HT-29 (cell line): ENCODE data around the gene ITGB8. TPM values are rescaled to one million over a fixed set of nuclear protein-coding genes. Genes with fewer than 3 reads are reported as not detected.

Experiments used
- DNase-seq: peaks from one replicate; pipeline ENCODE4 v3.0.0-alpha.2; 2015; ENCODE audit warnings: low spot score
- total RNA-seq: library from RNA; depleted of rRNA; stranded (reverse); fragments of >200 nt; shearing (Covaris generic); gene quantifications from 2 replicates; pipeline ENCODE4 v1.2.3, GENCODE V29; 2014

Gene ITGB8
- total RNA-seq, 1 experiment from 2014 or later: 25.4 TPM

DNA sequence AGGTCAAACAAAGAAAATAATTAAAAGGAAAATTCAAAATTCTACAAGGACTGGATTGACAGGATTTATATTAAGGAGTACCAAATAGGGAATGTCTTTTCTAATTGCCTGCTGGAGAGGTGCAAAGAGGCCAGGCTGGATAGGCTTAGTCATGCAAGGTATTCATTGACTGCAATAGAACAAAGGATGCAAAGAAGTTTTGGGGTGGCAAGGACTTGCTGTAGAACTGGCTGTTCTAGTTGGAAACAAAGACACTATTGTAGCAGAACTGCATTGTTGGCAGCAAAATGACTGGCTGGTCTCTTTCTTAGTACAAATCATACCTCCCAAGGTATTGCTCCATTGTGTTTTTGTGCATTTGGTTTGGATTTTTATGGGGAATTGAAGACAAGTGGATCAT lies 10.1 kb downstream of the ITGB8 start:
- DNase-seq: peak; percentile 88

DNA sequence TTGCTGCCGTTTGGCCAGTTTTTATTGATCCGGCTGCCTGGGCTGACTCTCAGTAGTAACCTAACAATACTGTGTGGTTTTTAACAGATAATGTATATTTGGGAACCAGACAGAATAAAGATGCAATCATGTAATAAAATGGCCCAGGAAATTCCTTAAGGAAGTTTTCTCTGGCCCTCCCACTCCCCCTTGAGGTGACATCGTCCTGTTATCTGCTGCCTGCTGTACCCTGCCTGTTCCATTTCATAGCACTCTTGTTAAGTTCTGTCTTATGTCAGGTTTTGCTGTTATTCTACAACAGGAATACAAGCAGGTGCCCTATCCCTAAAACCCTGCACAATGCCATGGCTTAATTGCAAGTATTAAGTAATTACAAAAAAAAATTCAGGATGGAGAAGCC lies 12.5 kb downstream of the ITGB8 start:
- DNase-seq: peak; percentile 28

GRCh38 chr7:20343941-20344340 lies 13.2 kb downstream of the ITGB8 start:
- no peak for DNase-seq

GRCh38 chr7:20344396-20344795 lies 13.7 kb downstream of the ITGB8 start:
- DNase-seq: no peak

- DNase-seq: no peak
Measured at GRCh38 chr7:20346577-20346976, 15.9 kb downstream of the ITGB8 start.

DNA sequence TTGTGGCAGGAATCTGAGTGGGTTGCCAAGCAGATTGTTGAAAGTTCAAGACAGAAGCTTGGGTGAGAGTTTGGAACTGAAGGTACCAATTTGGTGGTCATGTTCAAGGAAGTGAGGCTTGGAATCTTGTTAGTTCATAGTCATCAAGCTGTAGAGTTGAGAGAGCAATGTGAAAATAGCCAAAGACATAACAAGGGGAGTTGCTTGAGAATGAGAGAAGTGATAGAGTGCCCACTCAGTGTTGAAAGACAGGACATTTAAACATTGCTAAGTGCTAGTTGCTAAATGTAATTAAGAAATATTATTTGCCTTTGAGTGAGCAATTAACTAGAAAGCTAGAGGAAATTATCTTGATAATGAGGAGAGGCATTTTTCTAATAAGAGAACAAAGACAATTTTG lies 17.0 kb downstream of the ITGB8 start:
- DNase-seq: no peak

GRCh38 chr7:20348125-20348807 lies 17.6 kb downstream of the ITGB8 start:
- no peak for DNase-seq

DNA sequence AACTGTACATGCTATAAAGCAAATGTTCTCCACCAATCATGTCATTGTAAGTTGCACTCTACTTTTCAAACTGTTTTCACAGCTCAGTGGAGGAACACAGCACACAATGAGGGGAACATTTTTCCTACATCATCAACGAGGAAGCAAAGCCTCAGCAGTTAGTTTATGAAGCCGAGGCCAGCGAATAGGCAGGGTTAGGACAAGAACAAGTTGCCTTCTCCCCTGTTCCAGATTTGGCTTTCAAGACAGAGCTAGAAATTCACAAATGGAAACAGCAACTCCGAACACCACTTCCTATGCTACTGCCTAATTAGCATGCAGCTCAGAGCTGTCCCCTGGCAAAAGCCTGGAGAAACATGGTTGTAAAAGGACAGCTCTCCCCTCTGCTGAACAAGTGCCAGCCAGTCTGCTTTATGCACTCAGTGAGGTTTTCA lies 19.8 kb downstream of the ITGB8 start:
- DNase-seq: peak; percentile 32

- peak; percentile 53 for DNase-seq
Measured at GRCh38 chr7:20350996-20351692, 20.4 kb downstream of the ITGB8 start.

DNA sequence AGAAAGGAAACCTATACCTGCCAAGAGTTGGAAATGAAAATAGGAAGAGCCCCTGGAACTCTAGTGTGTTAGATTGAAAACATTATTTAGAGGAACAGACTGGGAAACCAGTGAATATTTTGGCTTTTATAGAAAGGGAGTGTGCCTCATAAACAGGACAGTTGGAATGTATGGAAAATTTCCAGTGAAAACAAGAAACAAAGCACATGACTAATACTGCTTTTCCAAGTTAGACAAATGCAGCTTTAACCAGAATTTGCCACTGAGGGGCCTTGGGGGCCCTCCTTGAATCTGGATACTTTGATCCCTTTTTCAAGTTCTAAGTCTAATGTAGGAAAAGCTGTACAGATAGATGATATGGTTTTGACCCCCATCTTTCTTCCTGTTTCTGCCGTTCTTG lies 21.2 kb downstream of the ITGB8 start:
- DNase-seq: peak; percentile 33

DNA sequence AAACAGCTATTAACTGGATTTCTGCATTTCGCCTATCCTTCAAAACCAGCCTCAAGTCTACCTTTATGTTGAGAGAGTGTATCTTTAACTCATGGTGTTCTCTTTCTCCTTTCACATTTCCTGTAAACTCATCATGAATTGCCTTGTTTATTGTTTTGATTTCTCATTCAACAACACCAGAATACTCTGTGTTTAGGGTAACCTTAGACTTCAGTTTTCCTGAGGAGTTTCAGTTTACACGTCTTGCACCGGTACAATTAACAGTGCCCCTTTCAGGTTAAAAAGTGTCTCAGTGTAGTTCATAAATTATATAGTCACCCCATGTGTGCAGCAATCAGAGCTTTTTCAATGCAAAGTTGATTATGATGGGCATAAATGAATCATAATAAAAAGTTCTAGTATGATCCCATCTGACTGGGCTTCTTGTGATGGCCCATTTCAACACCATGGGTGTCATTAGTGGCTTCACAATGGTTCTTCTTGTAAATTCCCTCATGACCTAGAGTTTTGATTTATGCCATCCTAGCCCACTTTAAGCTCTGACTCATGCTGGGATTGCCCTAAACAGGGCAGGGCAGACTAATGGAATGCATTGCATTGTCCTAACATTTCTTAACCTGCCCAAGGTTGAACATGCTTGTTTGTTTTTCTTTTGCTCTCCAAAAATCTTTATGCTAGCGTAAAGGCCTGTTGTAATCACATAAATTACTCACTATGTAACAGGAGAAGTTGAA lies 22.0 kb downstream of the ITGB8 start:
- DNase-seq: peak; percentile 88

DNA sequence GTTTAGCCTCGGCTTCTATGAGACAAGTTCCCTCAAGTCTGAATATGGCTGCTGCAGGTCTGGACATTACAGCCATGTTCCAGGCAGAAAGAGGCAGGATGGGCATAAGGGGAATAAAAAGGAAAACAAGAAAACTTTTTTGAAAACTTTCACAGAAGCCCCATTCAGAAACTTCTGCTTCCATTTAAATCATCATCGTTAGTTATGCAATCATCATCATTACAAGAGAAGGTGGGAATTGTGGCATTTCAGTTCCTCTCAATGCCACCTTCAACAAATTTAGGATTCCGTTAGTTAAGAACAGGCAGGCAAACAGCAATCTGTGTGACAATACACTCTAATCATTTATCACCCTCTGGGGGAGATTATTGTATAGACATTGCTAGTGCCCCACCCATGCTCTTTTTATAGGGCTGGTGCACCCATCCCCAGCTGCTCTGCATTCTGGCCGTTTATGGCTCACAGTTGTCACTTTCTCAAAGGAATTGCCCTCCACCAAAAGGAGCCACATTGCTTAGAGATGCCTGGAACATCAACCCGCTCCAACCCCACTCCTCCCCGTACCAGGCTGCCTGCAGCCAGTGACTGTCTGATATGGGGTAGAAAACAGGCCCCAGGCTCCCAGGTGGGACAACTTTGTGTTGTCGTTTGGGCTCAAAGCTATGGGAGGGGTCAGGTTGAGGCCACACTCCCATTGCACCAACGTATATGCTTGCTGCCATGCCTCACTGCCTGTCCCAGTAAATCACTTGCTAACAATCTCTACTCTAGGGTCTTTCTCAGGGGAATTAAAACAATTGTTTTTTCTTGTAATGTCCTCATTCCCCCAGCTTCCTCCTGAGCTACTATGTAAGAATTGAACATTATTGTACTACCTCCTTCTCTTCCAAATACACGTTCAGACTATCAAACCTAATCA lies 24.2 kb downstream of the ITGB8 start:
- DNase-seq: no peak

- no peak for DNase-seq
Measured at GRCh38 chr7:20358106-20358505, 27.4 kb downstream of the ITGB8 start.

- no peak for DNase-seq
Measured at GRCh38 chr7:20358762-20359282, 28.1 kb downstream of the ITGB8 start.

DNA sequence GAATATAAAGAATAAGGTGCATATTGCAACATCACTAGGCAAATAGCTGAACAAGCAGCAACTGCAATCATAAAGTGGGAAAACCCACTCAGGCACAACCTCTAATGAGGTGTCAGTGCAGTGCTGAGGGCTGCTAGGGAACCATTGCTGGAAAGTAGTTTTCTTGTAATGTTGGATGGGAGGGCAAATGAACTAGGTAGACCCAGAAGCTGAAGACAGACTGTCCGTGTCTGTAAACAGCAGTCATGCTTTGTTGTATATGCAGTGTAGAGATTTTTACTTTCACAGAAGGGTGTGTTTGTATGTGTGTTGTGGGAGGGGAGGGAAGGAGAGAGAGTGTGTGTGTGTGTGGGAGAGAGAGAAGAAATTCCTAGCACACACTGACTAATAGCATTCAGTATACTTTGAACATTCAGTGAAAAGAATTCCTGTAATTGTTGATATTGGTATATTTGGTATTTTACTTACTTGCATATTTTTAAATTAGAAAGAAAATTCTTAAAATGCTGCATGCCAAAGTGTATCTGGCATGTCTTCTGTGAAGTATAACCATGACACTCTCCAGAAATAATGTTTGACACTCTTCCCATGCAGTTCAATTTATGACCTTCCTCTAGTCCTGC lies 28.8 kb downstream of the ITGB8 start:
- DNase-seq: no peak

DNA sequence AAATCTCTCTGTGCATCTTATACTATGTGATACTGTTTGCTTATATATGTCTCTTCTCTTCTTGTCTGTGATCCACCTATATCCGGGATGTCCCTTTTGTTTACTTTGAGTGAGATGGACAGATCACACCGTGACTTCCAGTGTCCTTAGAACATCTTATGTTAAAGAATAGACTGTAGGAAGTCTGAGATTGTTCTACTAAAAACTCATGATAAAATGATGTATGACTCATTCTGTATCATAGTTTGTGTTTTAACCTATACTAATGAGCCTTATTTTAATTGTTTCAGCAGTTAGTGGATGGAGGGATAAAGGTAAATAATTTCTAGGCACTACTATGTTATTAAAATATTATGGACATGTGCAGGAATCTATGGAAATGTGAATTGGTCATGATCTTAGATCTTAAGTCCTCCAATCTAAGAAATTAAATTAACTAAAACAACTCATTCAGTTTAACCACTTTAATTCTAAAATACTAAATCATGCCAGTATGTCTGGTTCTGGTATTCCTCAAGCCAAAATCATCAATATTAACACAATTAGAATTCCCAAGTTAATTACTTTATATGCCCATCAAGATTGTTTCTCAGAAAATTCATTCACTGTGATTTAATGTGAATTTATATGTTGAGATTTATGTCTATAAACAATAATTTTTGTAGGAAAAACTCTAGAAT lies 32.0 kb downstream of the ITGB8 start:
- no peak for DNase-seq

DNA sequence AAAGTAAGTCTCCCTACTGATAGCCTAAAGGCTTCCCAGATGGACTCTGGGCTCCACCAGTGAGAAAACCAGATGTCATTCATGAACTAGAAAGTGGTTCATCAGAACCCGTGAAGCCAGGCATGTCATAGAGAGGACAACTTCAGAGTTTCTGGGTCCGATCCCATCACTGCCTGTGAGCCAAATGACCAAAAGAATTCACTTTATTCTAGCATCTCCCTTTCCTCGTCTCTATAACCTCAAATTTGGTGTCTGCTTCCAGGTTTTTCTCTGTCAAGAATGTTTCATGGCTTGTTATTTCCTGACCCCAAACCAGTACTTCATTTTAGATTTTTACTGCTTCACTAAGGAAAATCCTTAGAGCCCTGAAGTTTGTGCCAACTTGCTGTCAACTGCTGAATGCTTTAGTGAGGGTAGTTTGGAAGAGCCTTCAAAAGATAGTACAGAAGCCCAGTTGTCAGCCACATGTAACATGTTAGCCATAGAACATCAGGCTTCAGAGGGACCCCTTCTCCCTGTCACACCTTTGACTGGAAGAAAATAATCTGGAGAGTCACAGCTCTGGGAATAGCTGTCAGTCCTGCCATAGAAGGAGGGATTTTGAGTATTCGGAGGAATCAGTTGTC lies 34.0 kb downstream of the ITGB8 start:
- no peak for DNase-seq

- DNase-seq: no peak
Measured at GRCh38 chr7:20365486-20365885, 34.8 kb downstream of the ITGB8 start.

DNA sequence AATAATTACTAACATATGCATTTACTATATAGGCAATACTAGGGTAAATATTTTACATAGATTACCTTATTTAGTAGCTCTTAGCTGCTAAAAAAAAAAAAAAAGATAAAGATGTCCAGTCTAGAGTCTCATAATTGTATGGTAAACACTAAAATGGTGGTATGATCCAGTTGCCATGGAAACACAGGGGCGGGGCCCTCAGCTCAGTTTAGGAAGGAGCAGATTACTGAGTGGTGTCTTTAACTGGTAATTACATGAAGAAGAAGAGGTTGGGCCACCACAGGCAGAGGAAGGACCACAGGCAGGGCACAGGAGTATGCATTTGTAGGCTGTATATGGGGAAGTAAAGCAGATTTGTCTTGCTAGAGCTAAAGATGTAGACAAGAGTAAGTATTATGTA lies 43.7 kb downstream of the ITGB8 start:
- DNase-seq: no peak

GRCh38 chr7:20376796-20377195 lies 46.1 kb downstream of the ITGB8 start:
- no peak for DNase-seq
